Thyroid gland (tissue), 4 donors: ENCODE results near the gene STXBP5L.

Source experiments
- POLR2A ChIP-seq, 2 donors: fragments of 450-650 bp; IDR thresholded peaks; one replicate each; pipeline ENCODE4 v1.6.1; 2017; ENCODE audit warnings: antibody characterized with exemption in 2 of 2, mild to moderate bottlenecking in 2 of 2, moderate library complexity in 1 of 2
- TF ChIP-seq, protein P1 (sequence below), 6 experiments: fragments of 200-600 bp in 3 of 6; fragments of 450-650 bp in 3 of 6; sonication (generic) in 3 of 6; IDR thresholded peaks; one replicate each; pipeline ENCODE4 v1.5.1; 2016 to 2019; ENCODE audit warnings: antibody characterized with exemption in 6 of 6, mild to moderate bottlenecking in 2 of 6, inconsistent platforms in 1 of 6, moderate library complexity in 1 of 6

DNA sequence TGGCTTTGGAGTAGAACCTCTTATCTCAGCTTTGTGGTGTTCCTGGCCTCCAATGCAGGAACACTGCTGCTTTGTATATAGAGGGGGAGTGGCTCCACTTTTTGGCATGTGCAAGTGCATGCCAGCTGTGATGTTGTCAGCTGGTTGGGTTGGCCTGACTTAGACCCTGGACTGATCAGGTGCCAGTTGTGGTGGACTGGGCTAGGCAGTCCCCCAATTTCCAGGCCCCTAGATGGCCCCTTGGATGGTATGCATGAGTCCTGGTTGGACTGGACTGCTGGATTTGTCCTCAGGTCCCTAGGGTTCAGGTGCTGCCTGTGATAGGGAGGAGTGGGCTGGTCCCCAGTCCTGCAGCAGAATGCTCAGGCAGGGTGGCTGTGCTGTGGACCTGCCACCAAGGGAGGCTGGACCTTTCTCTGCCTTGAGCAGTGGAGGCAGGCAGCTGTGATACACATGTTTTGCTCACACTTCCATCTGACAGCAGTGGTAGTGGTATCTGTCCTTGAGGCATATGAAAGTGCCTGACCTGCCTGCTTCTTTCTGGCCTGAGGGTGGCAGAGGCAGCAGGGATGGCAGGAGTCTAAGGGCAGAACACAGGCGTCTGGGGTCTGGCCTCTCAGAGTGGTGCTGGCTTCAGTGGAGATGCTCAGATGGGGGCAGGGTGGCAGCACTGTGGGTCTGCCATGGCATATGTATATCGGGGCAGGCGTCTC is 74.8 kb downstream of the STXBP5L start:
- TF ChIP-seq POLR2A (IDR thresholded peaks at IDR 0.05), result no peak
- TF ChIP-seq, protein P1, sequence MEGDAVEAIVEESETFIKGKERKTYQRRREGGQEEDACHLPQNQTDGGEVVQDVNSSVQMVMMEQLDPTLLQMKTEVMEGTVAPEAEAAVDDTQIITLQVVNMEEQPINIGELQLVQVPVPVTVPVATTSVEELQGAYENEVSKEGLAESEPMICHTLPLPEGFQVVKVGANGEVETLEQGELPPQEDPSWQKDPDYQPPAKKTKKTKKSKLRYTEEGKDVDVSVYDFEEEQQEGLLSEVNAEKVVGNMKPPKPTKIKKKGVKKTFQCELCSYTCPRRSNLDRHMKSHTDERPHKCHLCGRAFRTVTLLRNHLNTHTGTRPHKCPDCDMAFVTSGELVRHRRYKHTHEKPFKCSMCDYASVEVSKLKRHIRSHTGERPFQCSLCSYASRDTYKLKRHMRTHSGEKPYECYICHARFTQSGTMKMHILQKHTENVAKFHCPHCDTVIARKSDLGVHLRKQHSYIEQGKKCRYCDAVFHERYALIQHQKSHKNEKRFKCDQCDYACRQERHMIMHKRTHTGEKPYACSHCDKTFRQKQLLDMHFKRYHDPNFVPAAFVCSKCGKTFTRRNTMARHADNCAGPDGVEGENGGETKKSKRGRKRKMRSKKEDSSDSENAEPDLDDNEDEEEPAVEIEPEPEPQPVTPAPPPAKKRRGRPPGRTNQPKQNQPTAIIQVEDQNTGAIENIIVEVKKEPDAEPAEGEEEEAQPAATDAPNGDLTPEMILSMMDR (IDR thresholded peaks at IDR 0.05), result no peak
